Cardiac atrium fibroblast (primary cell): ENCODE data around the gene SLC7A6. TPM values are rescaled to one million over a fixed set of nuclear protein-coding genes. Genes with fewer than 3 reads are reported as not detected.

Experiments
- total RNA-seq: library from RNA; depleted of rRNA; stranded (reverse); fragments of >200 nt; gene quantifications from 2 replicates; pipeline ENCODE4 v1.2.3, GENCODE V29; 2015

SLC7A6 gene
- total RNA-seq, result 21.7 and 38.7 TPM in 2 replicates

DNA sequence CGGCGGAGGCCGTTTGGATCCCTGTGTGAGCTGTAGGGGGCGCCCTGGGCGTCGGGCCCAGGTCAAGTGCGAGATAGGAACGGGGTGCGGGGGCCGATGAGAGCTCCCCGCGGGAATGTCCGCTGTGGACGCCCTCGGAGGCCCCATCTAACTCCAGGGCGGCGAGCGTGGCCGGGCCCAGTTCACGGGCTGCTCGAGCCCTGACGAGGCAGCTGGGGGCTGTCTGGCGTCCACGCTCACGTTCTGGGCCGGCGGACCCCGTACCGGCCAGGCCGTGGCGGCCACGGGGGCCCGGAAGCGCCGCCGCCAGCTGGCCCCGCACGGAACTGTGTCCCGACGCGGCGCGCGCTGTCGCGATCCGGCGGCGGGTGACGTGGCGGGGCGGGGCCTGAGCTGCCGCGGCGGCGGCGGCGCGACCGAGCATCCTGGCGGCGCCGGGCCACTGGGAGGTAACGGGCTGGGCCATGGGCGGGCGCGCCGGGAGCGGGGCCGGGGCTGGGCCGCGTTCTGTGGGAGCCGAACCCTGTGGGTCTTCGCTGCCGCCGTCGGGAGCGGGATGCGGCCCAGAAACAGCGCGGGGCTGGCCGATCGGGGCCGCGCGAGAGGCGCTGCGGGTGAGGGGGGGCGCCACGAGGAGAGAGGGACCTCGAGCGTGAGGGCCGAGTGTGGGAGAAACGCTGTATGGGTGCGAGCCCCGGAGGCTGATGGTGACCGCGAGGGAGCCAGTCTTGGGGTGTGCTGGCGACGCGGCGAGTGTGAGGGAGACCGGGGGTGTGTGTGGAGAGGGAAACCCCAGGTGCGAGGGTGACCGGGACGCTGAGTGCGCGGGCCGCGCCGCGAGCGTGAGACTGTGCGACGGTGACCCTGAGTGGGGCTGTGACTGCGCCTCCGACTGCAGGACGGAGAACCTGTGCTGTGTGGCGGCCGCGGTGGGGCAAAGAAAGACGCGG is at the start of gene SLC7A6:
Gene SLC7A6 (plus strand): TSS at position 399 of the 950 bp plus-strand sequence. CDS start 10,201 bp downstream, outside the sequence.

DNA sequence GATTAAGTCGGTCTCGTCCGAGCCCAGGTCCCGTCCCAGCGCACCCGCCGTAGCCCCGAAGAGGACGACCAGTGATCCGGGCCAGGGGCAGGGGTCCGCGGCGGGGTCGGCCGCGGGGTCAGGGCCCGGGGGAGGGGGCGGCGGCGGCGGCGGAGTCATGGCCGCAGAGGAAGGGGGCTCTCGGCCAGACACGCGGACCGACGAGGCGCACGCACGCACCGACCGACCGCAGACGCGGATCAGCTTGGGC is 28.5 kb upstream of the SLC7A6 start, which contains the start of gene ESRP2:
Gene ESRP2 (minus strand): TSS at position 241 of the 250 bp plus-strand sequence. CDS start 82 bp downstream, at position 159.

DNA sequence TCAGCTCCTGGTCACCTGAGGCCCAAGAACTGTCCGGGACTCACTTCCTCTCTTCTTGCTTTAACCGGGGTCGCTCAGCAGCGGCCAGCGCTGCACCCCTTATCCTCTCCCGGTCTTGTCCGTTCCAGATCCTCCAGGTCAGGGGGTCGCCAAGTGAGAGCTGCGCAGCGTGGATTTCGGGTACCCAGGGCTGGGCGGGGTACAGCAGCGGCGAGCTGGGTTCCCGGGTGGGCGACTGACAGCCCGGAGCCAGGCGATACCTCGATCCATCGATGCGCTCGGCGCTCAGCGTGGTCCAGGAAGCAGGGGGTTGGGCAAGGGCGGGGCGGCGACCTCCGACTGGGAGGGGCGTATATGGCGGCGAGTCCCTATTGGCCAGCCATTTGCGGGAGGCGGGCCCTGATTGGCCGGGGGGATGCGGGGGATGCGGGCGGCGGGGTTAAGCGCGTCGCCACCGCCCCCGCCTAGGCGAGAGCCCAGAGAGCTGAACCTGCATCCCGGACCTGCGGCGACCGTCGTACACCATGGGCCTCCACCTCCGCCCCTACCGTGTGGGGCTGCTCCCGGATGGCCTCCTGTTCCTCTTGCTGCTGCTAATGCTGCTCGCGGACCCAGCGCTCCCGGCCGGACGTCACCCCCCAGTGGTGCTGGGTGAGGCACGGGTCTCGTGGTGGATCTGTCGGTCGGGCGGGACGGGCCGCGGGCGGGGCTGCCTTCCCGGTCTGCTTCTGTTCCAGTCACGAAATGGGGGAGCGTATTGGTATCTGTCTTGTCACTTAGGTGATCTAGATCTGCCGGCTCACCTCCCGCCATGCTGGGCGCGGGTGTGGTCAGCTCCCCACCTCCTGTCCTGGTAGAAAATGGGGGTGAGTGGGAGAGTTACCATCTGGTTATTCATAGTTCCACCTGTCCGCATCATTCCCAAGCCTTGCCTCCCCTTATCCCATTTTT is 19.1 kb upstream of the SLC7A6 start, which contains the start of gene PLA2G15:
Gene PLA2G15 (plus strand): TSS at position 471 of the 951 bp plus-strand sequence. CDS start 54 bp downstream, at position 525.

DNA sequence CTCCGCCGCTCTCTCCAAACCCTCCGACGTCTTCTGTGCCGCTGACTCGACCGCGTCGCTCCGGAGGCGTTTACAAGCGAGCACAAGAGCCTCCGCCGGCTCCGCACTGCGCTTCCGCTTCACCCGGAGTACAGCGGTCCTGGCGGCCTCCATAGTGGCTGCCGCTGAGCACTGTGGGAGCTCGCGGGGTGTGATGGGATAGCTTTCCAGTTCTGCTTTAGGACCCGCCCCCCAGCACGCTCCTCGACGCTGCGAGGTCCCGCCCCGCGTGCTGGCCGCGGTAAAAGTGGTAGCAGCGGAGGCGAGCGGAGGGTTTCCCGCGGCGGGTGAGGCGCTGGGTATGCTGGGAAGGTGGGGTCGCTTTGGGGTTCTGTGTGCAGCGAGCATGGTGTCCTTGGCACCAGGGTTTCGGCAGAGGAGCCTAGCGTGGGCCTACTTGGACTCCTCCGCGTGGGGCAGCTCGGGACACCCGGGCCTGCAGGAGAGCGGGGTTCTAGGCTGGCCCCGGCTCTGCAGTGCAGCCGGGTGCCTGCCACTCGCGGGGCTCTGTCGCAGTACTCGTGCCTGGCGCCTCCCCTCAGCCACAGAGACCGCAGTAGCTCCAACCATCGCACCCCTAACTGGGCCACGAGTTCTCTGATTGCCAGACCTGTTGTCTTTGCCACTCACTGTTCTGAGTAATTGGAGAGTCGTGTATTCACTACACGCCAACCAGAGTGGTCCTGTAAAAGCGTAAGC is 46.6 kb downstream of the SLC7A6 start, which contains the start of the genes PRMT7 and SLC7A6OS:
Gene PRMT7 (plus strand): TSS at position 246 of the 738 bp plus-strand sequence. CDS start 4,961 bp downstream, outside the sequence.
Gene SLC7A6OS (minus strand): TSS at position 173 of the 738 bp plus-strand sequence. CDS start 20 bp downstream, at position 153.

Other genes starting within 250 kb of the SLC7A6 start
- gene DPEP2NB, start 248.6 kb upstream of the SLC7A6 start, total RNA-seq, result not detected in 2 replicates
- 3.2 and 6.3 TPM in 2 replicates for gene DDX28, start 241.3 kb upstream of the SLC7A6 start, total RNA-seq
- 14.7 and 19.5 TPM in 2 replicates for gene DUS2, start 241.2 kb upstream of the SLC7A6 start, total RNA-seq
- 17.5 and 20.3 TPM in 2 replicates for gene NFATC3, start 179.2 kb upstream of the SLC7A6 start, total RNA-seq
- 0.36 and 1.1 TPM in 2 replicates for gene ESRP2, start 28.4 kb upstream of the SLC7A6 start, total RNA-seq
- 12.6 and 16.0 TPM in 2 replicates for gene PLA2G15, start 19.2 kb upstream of the SLC7A6 start, total RNA-seq
- 4.3 and 4.7 TPM in 2 replicates for gene SLC7A6OS, start 46.4 kb downstream of the SLC7A6 start, total RNA-seq
- 30.0 and 32.0 TPM in 2 replicates for gene PRMT7, start 46.5 kb downstream of the SLC7A6 start, total RNA-seq
- gene SMPD3, start 184.0 kb downstream of the SLC7A6 start, total RNA-seq, result not detected in 2 replicates